ENCODE measurements around the gene NR1D1. TPM values are rescaled to one million over a fixed set of nuclear protein-coding genes. Genes with fewer than 3 reads are reported as not detected.
A peak's percentile ranks its signal among the peaks of the same experiment; 100 is the strongest.

NR1D1 gene
- total and polyA plus RNA-seq, 2 of the 13 experiments (the other 11 are each of a cell fraction or from before 2014, with no cell fraction given) = 2.1 to 2.7 TPM

DNA sequence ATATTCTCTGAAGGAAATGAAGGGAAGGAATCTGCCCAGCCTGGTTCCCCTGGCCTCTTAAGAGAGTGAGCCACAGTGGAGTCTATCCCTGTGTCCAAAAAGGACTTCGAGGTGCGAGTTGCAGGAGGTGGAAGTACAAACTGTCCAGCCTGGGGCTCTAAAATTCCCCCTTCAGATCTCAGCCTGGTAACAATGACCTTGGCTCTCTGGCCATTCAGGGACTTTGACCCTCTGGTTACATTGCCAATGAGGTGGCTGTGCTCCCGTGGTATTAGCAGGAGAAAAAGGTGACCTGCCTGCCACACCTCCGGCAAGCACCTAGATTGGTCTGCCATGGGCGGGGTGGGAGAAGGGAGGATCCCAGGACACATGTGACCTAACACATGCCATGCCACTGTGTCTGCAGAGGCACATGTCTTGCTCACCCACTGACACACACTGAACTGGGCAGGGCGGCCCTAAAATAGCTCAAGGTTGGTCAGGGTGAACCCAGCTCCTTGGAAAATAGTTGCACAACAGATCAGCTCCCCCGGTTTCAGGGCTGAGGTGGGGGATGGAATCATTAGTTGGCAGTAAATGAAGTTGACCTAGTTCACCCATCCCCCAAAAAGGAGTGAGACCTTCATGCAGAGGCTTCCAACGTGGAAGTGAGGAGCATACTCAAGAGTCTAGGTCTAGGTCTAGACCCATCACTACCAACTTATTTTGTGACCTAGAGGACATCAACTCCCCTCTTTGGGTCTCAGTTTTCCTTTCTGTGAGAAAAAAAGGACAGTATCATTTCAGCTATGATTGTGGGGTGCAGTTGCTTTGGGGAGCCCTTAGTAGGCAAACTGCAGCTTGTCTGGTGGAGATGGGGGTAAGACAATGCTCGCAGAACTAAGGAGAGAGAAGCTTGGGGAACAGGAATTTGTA is 2.2 kb downstream of the NR1D1 start (continued):
- TF ChIP-seq, protein P1, sequence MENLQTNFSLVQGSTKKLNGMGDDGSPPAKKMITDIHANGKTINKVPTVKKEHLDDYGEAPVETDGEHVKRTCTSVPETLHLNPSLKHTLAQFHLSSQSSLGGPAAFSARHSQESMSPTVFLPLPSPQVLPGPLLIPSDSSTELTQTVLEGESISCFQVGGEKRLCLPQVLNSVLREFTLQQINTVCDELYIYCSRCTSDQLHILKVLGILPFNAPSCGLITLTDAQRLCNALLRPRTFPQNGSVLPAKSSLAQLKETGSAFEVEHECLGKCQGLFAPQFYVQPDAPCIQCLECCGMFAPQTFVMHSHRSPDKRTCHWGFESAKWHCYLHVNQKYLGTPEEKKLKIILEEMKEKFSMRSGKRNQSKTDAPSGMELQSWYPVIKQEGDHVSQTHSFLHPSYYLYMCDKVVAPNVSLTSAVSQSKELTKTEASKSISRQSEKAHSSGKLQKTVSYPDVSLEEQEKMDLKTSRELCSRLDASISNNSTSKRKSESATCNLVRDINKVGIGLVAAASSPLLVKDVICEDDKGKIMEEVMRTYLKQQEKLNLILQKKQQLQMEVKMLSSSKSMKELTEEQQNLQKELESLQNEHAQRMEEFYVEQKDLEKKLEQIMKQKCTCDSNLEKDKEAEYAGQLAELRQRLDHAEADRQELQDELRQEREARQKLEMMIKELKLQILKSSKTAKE (CRISPR knock-in tag; IDR thresholded peaks at IDR 0.05; ENCODE audit: borderline replicate concordance) = peak; percentile 67
- TF ChIP-seq ZNF160 (CRISPR knock-in tag; IDR thresholded peaks at IDR 0.05) (0 out of 2 replicates have a peak, but pooled peaks have one; percentile 79), NFE2 (CRISPR knock-in tag; IDR thresholded peaks at IDR 0.05) (peak; percentile 14; the same call in 1 of the 2 replicates), TBX2 (CRISPR knock-in tag; IDR thresholded peaks at IDR 0.05; ENCODE audit: borderline replicate concordance) (peak; percentile 96), KDM5A (IDR thresholded peaks at IDR 0.05; ENCODE audit: borderline replicate concordance, low read length) (no peak), ZBTB38 (CRISPR knock-in tag; IDR thresholded peaks at IDR 0.05) (peak; percentile 83)
- TF ChIP-seq, protein P2, sequence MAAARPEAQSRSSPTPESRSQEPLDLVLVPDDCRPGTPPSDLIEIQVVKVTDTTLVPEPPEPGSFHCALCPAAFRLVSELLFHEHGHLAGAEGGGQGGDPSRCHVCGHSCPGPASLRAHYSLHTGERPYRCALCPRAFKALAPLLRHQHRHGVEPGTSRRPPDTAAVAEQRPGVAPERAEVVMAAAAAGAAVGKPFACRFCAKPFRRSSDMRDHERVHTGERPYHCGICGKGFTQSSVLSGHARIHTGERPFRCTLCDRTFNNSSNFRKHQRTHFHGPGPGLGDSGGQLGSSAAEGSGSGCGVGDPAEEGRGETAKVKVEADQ (CRISPR knock-in tag; IDR thresholded peaks at IDR 0.05; ENCODE audit: borderline replicate concordance) = peak; percentile 58; the same call in 1 of the 2 replicates
- TF ChIP-seq, protein P3, sequence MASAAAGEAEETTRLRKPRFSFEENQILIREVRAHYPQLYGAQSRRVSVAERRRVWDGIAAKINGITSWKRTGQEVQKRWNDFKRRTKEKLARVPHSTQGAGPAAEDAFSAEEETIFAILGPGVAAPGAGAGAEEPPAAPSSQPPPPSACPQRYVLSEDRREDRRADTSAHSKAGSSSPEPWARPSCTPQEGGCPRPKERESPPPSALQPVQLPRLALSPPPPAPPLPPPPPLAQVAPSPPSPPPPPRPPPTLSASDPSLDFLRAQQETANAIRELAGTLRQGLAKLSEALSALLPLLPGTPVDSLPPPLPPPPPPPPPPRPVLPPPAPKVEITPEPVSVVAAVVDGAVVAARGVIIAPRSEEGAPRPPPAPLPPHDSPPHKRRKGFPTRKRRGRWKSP (CRISPR knock-in tag; IDR thresholded peaks at IDR 0.05) = peak; percentile 43; the same call in 1 of the 2 replicates
- TF ChIP-seq, protein P4, sequence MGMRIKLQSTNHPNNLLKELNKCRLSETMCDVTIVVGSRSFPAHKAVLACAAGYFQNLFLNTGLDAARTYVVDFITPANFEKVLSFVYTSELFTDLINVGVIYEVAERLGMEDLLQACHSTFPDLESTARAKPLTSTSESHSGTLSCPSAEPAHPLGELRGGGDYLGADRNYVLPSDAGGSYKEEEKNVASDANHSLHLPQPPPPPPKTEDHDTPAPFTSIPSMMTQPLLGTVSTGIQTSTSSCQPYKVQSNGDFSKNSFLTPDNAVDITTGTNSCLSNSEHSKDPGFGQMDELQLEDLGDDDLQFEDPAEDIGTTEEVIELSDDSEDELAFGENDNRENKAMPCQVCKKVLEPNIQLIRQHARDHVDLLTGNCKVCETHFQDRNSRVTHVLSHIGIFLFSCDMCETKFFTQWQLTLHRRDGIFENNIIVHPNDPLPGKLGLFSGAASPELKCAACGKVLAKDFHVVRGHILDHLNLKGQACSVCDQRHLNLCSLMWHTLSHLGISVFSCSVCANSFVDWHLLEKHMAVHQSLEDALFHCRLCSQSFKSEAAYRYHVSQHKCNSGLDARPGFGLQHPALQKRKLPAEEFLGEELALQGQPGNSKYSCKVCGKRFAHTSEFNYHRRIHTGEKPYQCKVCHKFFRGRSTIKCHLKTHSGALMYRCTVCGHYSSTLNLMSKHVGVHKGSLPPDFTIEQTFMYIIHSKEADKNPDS (CRISPR knock-in tag; IDR thresholded peaks at IDR 0.05) = peak; percentile 84
- TF ChIP-seq, protein P5, sequence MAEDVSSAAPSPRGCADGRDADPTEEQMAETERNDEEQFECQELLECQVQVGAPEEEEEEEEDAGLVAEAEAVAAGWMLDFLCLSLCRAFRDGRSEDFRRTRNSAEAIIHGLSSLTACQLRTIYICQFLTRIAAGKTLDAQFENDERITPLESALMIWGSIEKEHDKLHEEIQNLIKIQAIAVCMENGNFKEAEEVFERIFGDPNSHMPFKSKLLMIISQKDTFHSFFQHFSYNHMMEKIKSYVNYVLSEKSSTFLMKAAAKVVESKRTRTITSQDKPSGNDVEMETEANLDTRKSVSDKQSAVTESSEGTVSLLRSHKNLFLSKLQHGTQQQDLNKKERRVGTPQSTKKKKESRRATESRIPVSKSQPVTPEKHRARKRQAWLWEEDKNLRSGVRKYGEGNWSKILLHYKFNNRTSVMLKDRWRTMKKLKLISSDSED (CRISPR knock-in tag; IDR thresholded peaks at IDR 0.05) = 0 out of 2 replicates have a peak, but pooled peaks have one; percentile 77
- TF ChIP-seq, protein P6, sequence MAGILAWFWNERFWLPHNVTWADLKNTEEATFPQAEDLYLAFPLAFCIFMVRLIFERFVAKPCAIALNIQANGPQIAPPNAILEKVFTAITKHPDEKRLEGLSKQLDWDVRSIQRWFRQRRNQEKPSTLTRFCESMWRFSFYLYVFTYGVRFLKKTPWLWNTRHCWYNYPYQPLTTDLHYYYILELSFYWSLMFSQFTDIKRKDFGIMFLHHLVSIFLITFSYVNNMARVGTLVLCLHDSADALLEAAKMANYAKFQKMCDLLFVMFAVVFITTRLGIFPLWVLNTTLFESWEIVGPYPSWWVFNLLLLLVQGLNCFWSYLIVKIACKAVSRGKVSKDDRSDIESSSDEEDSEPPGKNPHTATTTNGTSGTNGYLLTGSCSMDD (CRISPR knock-in tag; IDR thresholded peaks at IDR 0.05) = peak; percentile 90
- TF ChIP-seq, protein P7, sequence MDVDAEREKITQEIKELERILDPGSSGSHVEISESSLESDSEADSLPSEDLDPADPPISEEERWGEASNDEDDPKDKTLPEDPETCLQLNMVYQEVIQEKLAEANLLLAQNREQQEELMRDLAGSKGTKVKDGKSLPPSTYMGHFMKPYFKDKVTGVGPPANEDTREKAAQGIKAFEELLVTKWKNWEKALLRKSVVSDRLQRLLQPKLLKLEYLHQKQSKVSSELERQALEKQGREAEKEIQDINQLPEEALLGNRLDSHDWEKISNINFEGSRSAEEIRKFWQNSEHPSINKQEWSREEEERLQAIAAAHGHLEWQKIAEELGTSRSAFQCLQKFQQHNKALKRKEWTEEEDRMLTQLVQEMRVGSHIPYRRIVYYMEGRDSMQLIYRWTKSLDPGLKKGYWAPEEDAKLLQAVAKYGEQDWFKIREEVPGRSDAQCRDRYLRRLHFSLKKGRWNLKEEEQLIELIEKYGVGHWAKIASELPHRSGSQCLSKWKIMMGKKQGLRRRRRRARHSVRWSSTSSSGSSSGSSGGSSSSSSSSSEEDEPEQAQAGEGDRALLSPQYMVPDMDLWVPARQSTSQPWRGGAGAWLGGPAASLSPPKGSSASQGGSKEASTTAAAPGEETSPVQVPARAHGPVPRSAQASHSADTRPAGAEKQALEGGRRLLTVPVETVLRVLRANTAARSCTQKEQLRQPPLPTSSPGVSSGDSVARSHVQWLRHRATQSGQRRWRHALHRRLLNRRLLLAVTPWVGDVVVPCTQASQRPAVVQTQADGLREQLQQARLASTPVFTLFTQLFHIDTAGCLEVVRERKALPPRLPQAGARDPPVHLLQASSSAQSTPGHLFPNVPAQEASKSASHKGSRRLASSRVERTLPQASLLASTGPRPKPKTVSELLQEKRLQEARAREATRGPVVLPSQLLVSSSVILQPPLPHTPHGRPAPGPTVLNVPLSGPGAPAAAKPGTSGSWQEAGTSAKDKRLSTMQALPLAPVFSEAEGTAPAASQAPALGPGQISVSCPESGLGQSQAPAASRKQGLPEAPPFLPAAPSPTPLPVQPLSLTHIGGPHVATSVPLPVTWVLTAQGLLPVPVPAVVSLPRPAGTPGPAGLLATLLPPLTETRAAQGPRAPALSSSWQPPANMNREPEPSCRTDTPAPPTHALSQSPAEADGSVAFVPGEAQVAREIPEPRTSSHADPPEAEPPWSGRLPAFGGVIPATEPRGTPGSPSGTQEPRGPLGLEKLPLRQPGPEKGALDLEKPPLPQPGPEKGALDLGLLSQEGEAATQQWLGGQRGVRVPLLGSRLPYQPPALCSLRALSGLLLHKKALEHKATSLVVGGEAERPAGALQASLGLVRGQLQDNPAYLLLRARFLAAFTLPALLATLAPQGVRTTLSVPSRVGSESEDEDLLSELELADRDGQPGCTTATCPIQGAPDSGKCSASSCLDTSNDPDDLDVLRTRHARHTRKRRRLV (CRISPR knock-in tag; IDR thresholded peaks at IDR 0.05) = peak; percentile 92
